Eye (tissue), 1 donor: ENCODE results near the gene LGMN.
A peak's percentile ranks its signal among the peaks of the same experiment; 100 is the strongest.
"Not testable (repeated sequence)": the region's sequence is repeated elsewhere in the genome, so short reads cannot be mapped to it uniquely, and the experiment has no call there.

ENCODE experiments used
- DNase-seq: peaks from one replicate; pipeline ENCODE4 v3.0.0-alpha.2; 2015

LGMN gene

GRCh38 chr14:92759679-92760523 is 11.5 kb upstream of the LGMN start:
- no peak for DNase-seq

GRCh38 chr14:92759300-92759678 is 10.9 kb upstream of the LGMN start:
- no peak for DNase-seq

- no peak for DNase-seq
Observed at GRCh38 chr14:92756446-92756845, 8.0 kb upstream of the LGMN start.

GRCh38 chr14:92755495-92755894 is 7.1 kb upstream of the LGMN start:
- no peak for DNase-seq

- DNase-seq, result no peak
Observed at GRCh38 chr14:92754966-92755365, 6.5 kb upstream of the LGMN start.

- no peak for DNase-seq
Observed at GRCh38 chr14:92753250-92753649, 4.8 kb upstream of the LGMN start.

- DNase-seq, result no peak
Observed at GRCh38 chr14:92751819-92752218, 3.4 kb upstream of the LGMN start.

GRCh38 chr14:92750994-92751400 is 2.6 kb upstream of the LGMN start:
- DNase-seq, result no peak

- not testable (repeated sequence) for DNase-seq
Observed at GRCh38 chr14:92750222-92750728, 1.8 kb upstream of the LGMN start.

- DNase-seq, result peak; percentile 56
Observed at GRCh38 chr14:92747701-92748258, 647 bp downstream of the LGMN start.

- DNase-seq, result no peak
Observed at GRCh38 chr14:92744198-92744597, 4.2 kb downstream of the LGMN start.

GRCh38 chr14:92740440-92740839 is 8.0 kb downstream of the LGMN start:
- DNase-seq, result no peak

- no peak for DNase-seq
Observed at GRCh38 chr14:92737619-92738188, 10.7 kb downstream of the LGMN start.

GRCh38 chr14:92737206-92737605 is 11.2 kb downstream of the LGMN start:
- DNase-seq, result no peak

- DNase-seq, result no peak
Observed at GRCh38 chr14:92735344-92735743, 13.1 kb downstream of the LGMN start.

- no peak for DNase-seq
Observed at GRCh38 chr14:92734618-92735017, 13.8 kb downstream of the LGMN start.

- DNase-seq, result no peak
Observed at GRCh38 chr14:92733007-92733406, 15.4 kb downstream of the LGMN start.

GRCh38 chr14:92731622-92732115 is 16.8 kb downstream of the LGMN start:
- no peak for DNase-seq

GRCh38 chr14:92729634-92730358 is 18.6 kb downstream of the LGMN start:
- DNase-seq, result no peak

GRCh38 chr14:92728759-92729364 is 19.6 kb downstream of the LGMN start:
- DNase-seq, result no peak

GRCh38 chr14:92726933-92727262 is 21.5 kb downstream of the LGMN start:
- no peak for DNase-seq

- DNase-seq, result no peak
Observed at GRCh38 chr14:92726135-92726932, 22.1 kb downstream of the LGMN start.
